B cell (primary cell): ENCODE results near the gene RNASET2. TPM values are rescaled to one million over a fixed set of nuclear protein-coding genes. Genes with fewer than 3 reads are reported as not detected.

ENCODE experiments used
- ATAC-seq: fragments of 200-7000 bp; cut with Tn5 transposase; one replicate; pipeline ENCODE4 v1.10.0; 2021; ENCODE audit warnings: low read depth, mild to moderate bottlenecking, moderate number of reproducible peaks, moderate library complexity
- CTCF ChIA-PET: fragments of 350-600 bp; sonication (Branson Sonifier 250); formaldehyde crosslinking; loops from one replicate; lab custom pipeline; 2021; ENCODE audit warnings: antibody characterized with exemption, inconsistent platforms; lab: Charles Lee
- POLR2A ChIA-PET: fragments of 350-600 bp; sonication (Branson Sonifier 250); formaldehyde crosslinking; loops from one replicate; lab custom pipeline; 2021; ENCODE audit warnings: antibody characterized with exemption; lab: Charles Lee
- DNase-seq: peaks from one replicate; pipeline ENCODE4 v3.0.0; 2013
- H2AFZ ChIP-seq: 2 replicates; pipeline ENCODE4 v1.6.1; 2012; ENCODE audit warnings: mild to moderate bottlenecking, low read depth, low read length; ENCODE audit not compliant: insufficient read depth, poor library complexity, severe bottlenecking
- H3K27ac ChIP-seq, 2 donors: 1 replicate in 1 of 2; 2 replicates in 1 of 2; pipeline ENCODE4 v1.5.1; 2012 to 2013; ENCODE audit warnings: low read length in 2 of 2, mild to moderate bottlenecking in 2 of 2, moderate library complexity in 1 of 2
- H3K27me3 ChIP-seq, 4 experiments: fragments of 200-600 bp in 1 of 4; sonication (generic) in 1 of 4; replicated peaks in 1 of 4; 1 replicate in 2 of 4; 2 replicates in 2 of 4; pipeline versions ENCODE4 v1.6.1 to v1.7.0; 2013 to 2016; ENCODE audit warnings: low read length in 3 of 4, mild to moderate bottlenecking in 2 of 4, mixed read lengths in 1 of 4, moderate library complexity in 1 of 4; ENCODE audit not compliant: insufficient read depth in 4 of 4, control insufficient read depth in 3 of 4; ENCODE audit errors: control extremely low read depth in 1 of 4
- H3K36me3 ChIP-seq, 2 experiments: replicated peaks in 1 of 2; 1 replicate in 1 of 2; 2 replicates in 1 of 2; pipeline versions ENCODE4 v1.6.1 to v1.7.1; 2013; ENCODE audit warnings: low read length in 1 of 2; ENCODE audit not compliant: insufficient read depth in 2 of 2, control insufficient read depth in 1 of 2; ENCODE audit errors: control extremely low read depth in 1 of 2, extremely low read depth in 1 of 2
- H3K4me1 ChIP-seq, 2 donors: fragments of 200-600 bp in 1 of 2; sonication (generic) in 1 of 2; 1 replicate in 1 of 2; 2 replicates in 1 of 2; pipeline versions ENCODE4 v1.5.1 to v1.6.1; 2013 to 2017; ENCODE audit warnings: low read length in 2 of 2; ENCODE audit not compliant: control insufficient read depth in 2 of 2, insufficient read depth in 2 of 2
- H3K4me2 ChIP-seq: replicated peaks from 2 replicates; pipeline ENCODE3; 2012; ENCODE audit warnings: mild to moderate bottlenecking, low read depth, low read length; ENCODE audit not compliant: poor library complexity, severe bottlenecking
- H3K4me3 ChIP-seq, 5 experiments: fragments of 200-600 bp in 1 of 5; sonication (generic) in 1 of 5; 1 replicate in 3 of 5; 2 replicates in 2 of 5; pipeline versions ENCODE4 v1.5.1 to v1.7.0; 2011 to 2016; ENCODE audit warnings: low read length in 4 of 5, mild to moderate bottlenecking in 4 of 5, low read depth in 2 of 5, control low read depth in 1 of 5, moderate library complexity in 1 of 5; ENCODE audit not compliant: insufficient read depth in 1 of 5; ENCODE audit errors: control extremely low read depth in 1 of 5, extremely low read depth in 1 of 5
- H3K79me2 ChIP-seq: fragments of 200-600 bp; sonication (generic); one replicate; pipeline ENCODE4 v1.6.0; 2016; ENCODE audit warnings: low read length; ENCODE audit not compliant: control insufficient read depth, insufficient read depth
- H3K9ac ChIP-seq: fragments of 200-600 bp; sonication (generic); 2 replicates; pipeline ENCODE4 v1.6.1; 2017; ENCODE audit warnings: mild to moderate bottlenecking, low read length, moderate library complexity
- H3K9me3 ChIP-seq, 3 donors: one replicate each; pipeline versions ENCODE4 v1.6.1 to v1.7.1; 2013; ENCODE audit warnings: low read length in 2 of 3; ENCODE audit not compliant: control insufficient read depth in 2 of 3, insufficient read depth in 1 of 3; ENCODE audit errors: control extremely low read depth in 1 of 3
- H4K20me1 ChIP-seq: 2 replicates; pipeline ENCODE4 v1.6.0; 2012; ENCODE audit warnings: mild to moderate bottlenecking, low read length; ENCODE audit not compliant: insufficient read depth, control insufficient read depth, poor library complexity, severe bottlenecking
- H3K27ac Mint-ChIP-seq: one replicate; pipeline ENCODE4 v1.8.0; 2021; ENCODE audit warnings: mixed read lengths
- H3K27me3 Mint-ChIP-seq: one replicate; pipeline ENCODE4 v1.8.0; 2021; ENCODE audit warnings: mixed read lengths
- H3K4me1 Mint-ChIP-seq: one replicate; pipeline ENCODE4 v1.8.0; 2021; ENCODE audit warnings: mixed read lengths
- H3K4me3 Mint-ChIP-seq: one replicate; pipeline ENCODE4 v1.8.0; 2021; ENCODE audit warnings: mixed read lengths
- H3K9me3 Mint-ChIP-seq: one replicate; pipeline ENCODE4 v1.8.0; 2022; ENCODE audit warnings: mixed read lengths; ENCODE audit not compliant: insufficient read depth
- CTCF ChIP-seq: fragments of 200-600 bp; IDR thresholded peaks from one replicate; pipeline ENCODE4 v1.8.0; 2022; ENCODE audit warnings: antibody characterized with exemption, mild to moderate bottlenecking
- EZH2 ChIP-seq: IDR thresholded peaks from 2 replicates; pipeline ENCODE4 v1.6.1; 2012; ENCODE audit warnings: borderline replicate concordance, low read depth, mild to moderate bottlenecking, moderate library complexity, low read length; ENCODE audit not compliant: insufficient read depth, poor library complexity, severe bottlenecking
- WGBS: methylation state at CpG from one replicate; pipeline ENCODE4 v1.1.5; 2013; ENCODE audit warnings: missing lambda C conversion rate; ENCODE audit not compliant: insufficient coverage; 5-methylcytosine and 5-hydroxymethylcytosine counted together
- intact Hi-C: fragments of 100-400 bp; cut with micrococcal nuclease; formaldehyde crosslinking; loops from one replicate; pipeline ENCODE4 v1.10.0; 2022
- polyA plus RNA-seq: library from polyadenylated mRNA; depleted of rRNA; stranded (reverse); fragments of >200 nt; gene quantifications from 2 replicates; pipeline ENCODE4 v1.2.3, GENCODE V29; 2012
- total RNA-seq, 2 donors: library from RNA; stranded (reverse); fragments of 120-200 nt in 1 of 2; gene quantifications; 1 replicate in 1 of 2; 2 replicates in 1 of 2; pipeline versions ENCODE4 v1.2.3 to v1.2.4, GENCODE V29; 2013 to 2022

Gene RNASET2
- total and polyA plus RNA-seq, 2 donors (not counting 1 experiment from before 2014, with no cell fraction given), result 293 to 330 TPM

GRCh38 chr6:166999145-166999883, 43.0 kb upstream of the RNASET2 start, which contains the start of gene CEP43:
Gene CEP43 (plus strand): TSS chr6:166999397. CDS start chr6:166999413, 16 bp downstream.
- ChIA-PET CTCF (interaction anchor here (0.6 to 5.5 kb wide), 15 partner anchors 10 to 212 kb away, joined by 3 to 75 read pairs (median 5); partner anchors contain the start of genes CCR6 and RNASET2), POLR2A (interaction anchor here (0.6 to 1.9 kb wide), 7 partner anchors 48 to 139 kb away, joined by 3 to 9 read pairs (median 4); no protein-coding TSS in a partner anchor)
- Histone ChIP-seq H2AFZ (peak within 1 kb of the TSS; percentile 99), H3K9me3 (no peaks in the 10 kb centered on the region), H3K4me1 (peaks cover 21 to 23% of the 10 kb centered on the region in 2 donors), H3K4me3 (peak within 1 kb of the TSS; percentile 70 to 95 (median 91)), H3K4me2 (peak within 1 kb of the TSS; percentile 99), H4K20me1 (no peaks in the 10 kb centered on the region), H3K9ac (peak within 1 kb of the TSS; percentile 93), H3K27me3 (no peaks in the 10 kb centered on the region), H3K36me3 (peaks cover 0 to 14% of the 10 kb centered on the region in 2 experiments), H3K79me2 (peaks cover 62% of the 10 kb centered on the region), H3K27ac (peak within 1 kb of the TSS; percentile 31 to 83)
- TF ChIP-seq CTCF (no peak), EZH2 (no peak)
- intact Hi-C loops, result loop anchor here (1.0 to 5.0 kb wide), 8 partner anchors 41 to 372 kb away; partner anchors contain the start of gene RPS6KA2
- under 1% methylated on average over 93 of the region's 93 CpGs for WGBS
- ATAC-seq (peak; percentile 95), DNase-seq (peak; percentile 98)
- no peaks in the 10 kb centered on the region for H3K9me3 Mint-ChIP-seq
- H3K27ac Mint-ChIP-seq, result peak within 1 kb of the TSS; percentile 86
- H3K4me3 Mint-ChIP-seq, result peak within 1 kb of the TSS; percentile 91
- H3K27me3 Mint-ChIP-seq, result no peaks in the 10 kb centered on the region
- H3K4me1 Mint-ChIP-seq, result peaks cover 29% of the 10 kb centered on the region
